Activated naive CD4-positive, alpha-beta T cell treated with anti-CD3 and anti-CD28 coated beads, Interleukin-2, amount 50 U/mL, for 72 hours (primary cell): ENCODE data around the gene DIS3L2. TPM values are rescaled to one million over a fixed set of nuclear protein-coding genes. Genes with fewer than 3 reads are reported as not detected.

Source experiments
- ATAC-seq, 2 donors: fragments of 150-1000 bp; cut with Tn5 transposase; 2 replicates each; pipeline ENCODE4 v1.10.0; 2021; ENCODE audit warnings: mild to moderate bottlenecking in 2 of 2, moderate library complexity in 2 of 2
- DNase-seq, 2 donors: peaks; one replicate each; pipeline ENCODE4 v3.0.0; 2021 to 2022; ENCODE audit warnings: low spot score in 2 of 2
- H3K27ac Mint-ChIP-seq, 2 donors: one replicate each; pipeline ENCODE4 v1.8.0; 2022; ENCODE audit warnings: mild to moderate bottlenecking in 2 of 2, mixed read lengths in 2 of 2
- H3K36me3 Mint-ChIP-seq, 2 donors: one replicate each; pipeline ENCODE4 v1.8.0; 2022; ENCODE audit warnings: mixed read lengths in 2 of 2
- H3K9me3 Mint-ChIP-seq, 2 donors: one replicate each; pipeline ENCODE4 v1.8.0; 2022; ENCODE audit warnings: mixed read lengths in 2 of 2
- total RNA-seq, 2 donors: library from RNA; stranded (reverse); gene quantifications; one replicate each; pipeline ENCODE4 v1.2.3, GENCODE V29; 2022

DIS3L2 gene
- total RNA-seq, 2 donors from 2014 or later = 19.9 to 44.0 TPM

DNA sequence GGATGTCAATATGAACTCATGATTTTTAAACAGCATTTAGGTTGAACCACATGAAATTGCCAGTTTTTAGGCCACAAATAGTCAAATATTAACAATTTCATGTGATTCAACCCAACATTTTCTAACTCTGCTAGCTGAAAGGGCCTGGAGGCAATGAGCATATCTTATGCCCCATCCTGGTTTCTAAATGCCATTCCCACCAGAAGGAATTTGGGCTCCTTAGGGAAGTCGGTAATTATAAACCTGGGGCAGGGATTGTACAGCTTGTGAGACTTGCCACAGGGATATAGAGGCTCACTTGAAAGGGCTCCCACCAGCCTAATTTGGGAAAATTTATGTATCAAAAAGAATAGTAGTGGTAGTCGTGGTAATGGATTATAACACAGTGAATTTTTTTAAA, 238.7 kb downstream of the DIS3L2 start:
- Mint-ChIP-seq H3K9me3 (no peaks in the 10 kb centered on the region), H3K27ac (no peak overlapping the region), H3K36me3 (no peaks in the 10 kb centered on the region)
- DNase-seq (no peak), ATAC-seq (no peak)

DNA sequence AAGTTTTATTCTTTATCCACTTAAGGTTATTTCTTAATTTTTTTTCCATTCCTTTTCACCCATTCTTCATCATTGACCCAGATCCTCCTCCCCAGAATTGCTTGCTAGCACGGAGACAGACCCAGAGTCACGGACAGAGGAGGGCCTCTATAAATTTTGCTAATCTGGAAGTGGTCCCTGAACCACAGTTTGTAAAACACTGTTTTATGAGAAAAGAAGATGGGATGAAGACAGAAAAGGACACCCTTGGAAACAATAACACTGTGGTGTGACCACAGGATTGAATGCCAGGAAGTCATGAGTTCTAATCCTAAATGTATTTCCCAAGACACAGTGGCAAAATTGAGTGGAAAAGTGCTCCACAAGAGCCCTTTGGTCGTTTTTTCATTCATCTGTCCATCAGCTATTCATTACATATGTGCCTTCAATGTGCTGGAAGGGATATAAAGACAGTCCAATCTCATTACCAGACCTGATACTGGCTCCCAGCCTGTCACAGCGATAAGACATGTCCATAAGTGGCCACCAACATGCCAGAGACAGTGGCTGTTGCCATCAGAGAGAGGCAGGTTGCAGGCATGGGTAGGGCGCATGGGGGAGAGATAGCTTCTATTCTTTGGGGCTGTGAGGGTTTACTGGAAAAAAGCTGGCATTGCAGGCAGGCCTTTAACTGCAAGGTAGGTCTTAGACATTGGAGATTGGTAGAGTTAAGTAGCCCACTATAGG, 241.8 kb downstream of the DIS3L2 start:
- Mint-ChIP-seq H3K9me3 (no peaks in the 10 kb centered on the region), H3K27ac (peak overlapping the region in 1 of 2 donors; percentile 4), H3K36me3 (no peaks in the 10 kb centered on the region)
- DNase-seq (no peak), ATAC-seq (no peak)

DNA sequence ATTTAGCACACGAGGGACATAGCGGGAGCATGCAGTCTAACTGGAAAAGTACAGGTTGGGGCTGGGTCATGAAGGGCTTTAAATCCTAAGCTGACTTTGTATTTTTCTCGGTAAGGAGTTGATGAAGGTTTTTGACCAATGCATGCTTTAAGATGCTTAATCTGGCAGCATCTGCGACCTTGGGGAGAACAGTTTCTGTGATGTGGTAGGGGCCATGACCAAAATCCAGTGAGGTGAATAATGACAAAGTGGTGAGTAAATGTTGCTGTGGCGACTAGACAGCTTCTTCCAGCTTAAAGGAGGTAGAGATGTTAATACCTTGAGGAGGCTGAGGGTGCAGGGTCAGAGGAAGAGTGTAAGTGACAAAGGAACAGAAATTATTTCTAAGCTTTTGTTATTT, 242.4 kb downstream of the DIS3L2 start:
- ATAC-seq (peak; percentile 54 to 61), DNase-seq (no peak)
- H3K27ac Mint-ChIP-seq = peak overlapping the region in 1 of 2 donors; percentile 4
- H3K36me3 Mint-ChIP-seq = no peaks in the 10 kb centered on the region
- H3K9me3 Mint-ChIP-seq = no peaks in the 10 kb centered on the region

DNA sequence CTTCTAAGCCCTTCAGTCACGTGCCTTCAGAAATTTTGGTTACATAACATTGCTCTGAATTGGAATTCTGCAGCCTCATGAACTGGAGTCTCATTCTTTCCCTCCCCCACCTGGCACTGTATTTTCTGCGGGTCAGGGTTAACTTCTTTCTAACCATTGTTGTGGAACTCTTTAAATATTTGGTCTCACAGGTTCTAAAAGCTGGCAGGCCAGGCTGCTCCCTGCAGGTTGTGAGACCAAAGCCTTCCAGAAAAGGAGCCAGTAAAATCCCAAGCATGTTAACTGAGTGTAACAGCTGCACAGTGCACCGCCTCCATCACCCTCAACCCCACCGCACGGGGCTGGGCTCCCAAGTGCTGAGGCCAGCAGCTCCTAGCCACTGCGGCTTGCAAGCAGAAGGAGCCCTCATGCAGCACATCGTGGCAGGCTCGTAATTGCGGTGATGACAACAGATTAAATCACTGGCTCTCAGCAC, 243.0 kb downstream of the DIS3L2 start:
- no peak for ATAC-seq
- no peak for DNase-seq
- H3K36me3 Mint-ChIP-seq = no peaks in the 10 kb centered on the region
- no peaks in the 10 kb centered on the region for H3K9me3 Mint-ChIP-seq
- H3K27ac Mint-ChIP-seq = no peak overlapping the region

DNA sequence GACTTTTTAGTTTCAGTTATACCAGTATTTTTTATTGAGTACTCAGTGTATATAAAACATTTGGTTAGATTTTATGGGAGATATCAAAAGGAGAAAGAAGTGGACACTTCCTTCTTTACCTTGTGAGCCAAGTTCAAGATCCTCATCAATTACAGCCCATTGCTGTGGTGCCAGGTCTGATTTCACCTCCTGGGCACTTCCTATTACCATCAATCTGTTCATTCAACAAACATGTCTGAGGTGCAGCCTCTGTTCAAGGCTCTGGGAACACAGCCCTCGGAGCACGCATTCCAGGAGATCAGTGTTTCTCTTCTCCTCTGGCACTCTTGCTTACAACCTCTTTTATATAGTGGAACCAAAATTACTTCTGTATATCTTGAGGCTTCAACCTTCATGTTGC, 245.7 kb downstream of the DIS3L2 start:
- Mint-ChIP-seq H3K27ac (no peak overlapping the region), H3K9me3 (no peaks in the 10 kb centered on the region), H3K36me3 (peaks cover 6% of the 10 kb centered on the region in 2 donors)
- DNase-seq = no peak
- ATAC-seq = no peak

DNA sequence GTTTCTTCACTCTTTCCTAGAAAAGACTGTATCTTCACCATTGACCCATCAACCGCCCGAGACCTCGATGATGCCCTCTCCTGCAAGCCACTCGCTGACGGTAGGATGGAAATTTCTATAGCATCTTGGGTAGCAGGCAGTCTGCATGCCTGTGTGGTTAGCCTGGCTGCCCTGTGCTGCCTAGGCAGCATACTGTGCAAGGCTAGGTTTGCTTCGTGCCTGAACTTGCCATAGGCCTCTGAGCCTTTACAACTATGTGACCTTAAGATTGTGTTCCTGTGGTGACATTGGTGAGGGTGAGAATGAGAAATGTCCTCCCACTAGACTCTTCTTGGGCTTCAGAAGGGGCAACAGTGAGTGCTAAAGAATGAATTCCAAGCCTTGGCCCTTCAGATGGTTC, 248.8 kb downstream of the DIS3L2 start:
- H3K27ac Mint-ChIP-seq = no peak overlapping the region
- no peak for DNase-seq
- no peaks in the 10 kb centered on the region for H3K9me3 Mint-ChIP-seq
- no peak for ATAC-seq
- H3K36me3 Mint-ChIP-seq = peaks cover 6% of the 10 kb centered on the region in 2 donors

DNA sequence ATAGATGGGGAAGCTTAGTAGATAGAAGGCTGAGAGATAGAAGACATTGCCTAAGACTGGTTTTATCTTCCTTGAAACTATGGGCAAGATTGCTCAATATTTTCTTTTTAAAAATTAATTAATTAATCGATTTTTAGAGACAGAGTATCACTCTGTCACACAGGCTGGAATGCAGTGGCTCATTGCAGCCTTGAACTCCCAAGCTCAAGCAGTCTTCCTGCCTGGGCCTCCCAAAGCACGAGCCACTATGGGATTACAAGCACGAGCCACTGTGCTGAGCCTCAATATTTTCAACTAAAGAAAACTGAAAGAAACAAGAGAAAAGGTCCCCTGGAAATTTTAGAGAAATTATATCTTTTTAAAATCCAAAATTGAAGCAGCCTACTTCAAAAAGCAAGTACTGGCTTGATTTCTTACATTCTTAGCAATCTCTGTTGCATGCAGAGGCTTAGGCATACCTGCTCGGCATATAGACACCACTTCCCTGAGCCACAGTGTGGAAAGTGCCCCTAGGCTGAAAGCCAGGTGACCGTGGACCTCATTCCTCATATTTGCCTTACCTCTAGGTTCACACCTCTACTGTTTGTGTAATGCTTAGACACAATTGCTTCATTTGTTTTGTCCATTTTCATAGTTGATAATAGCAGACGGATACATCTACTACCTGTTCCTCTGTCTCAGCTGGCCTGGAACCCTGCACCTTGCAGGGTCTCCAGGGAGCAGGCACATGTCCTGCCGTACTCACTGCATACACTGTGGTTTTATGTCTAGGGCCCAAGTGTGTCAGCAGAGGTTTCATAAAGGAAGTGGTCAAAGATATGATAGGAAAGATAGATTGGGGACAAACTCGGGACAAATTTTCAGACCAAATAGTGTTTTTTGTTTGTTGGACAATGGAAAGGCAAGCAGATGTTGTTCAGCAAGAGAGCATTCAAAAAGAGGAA, 250.5 kb downstream of the DIS3L2 start:
- DNase-seq (no peak), ATAC-seq (peak in 1 of 2 donors; percentile 37)
- peaks cover 6% of the 10 kb centered on the region in 2 donors for H3K36me3 Mint-ChIP-seq
- H3K9me3 Mint-ChIP-seq = no peaks in the 10 kb centered on the region
- H3K27ac Mint-ChIP-seq = no peak overlapping the region

DNA sequence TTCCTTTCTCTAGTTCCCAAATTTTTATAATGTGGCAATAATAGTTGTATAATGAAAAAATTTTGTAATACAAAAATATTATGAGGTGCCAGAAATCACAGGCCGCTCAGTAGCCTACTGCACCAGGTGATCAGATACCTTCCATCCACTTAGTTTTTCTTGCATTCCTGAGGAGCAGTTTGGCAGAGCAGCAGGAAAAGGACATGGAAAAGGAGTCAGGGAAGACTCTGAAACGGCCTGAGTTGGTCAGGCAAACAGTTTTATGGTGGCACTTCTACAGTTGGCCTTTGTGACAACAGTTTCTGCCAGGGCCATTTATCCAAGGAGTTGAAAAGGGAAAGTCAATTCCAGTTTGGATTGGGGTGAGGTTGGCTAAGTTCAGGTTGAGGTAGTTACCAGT, 251.7 kb downstream of the DIS3L2 start:
- DNase-seq = no peak
- H3K9me3 Mint-ChIP-seq = no peaks in the 10 kb centered on the region
- H3K36me3 Mint-ChIP-seq = peaks cover 6% of the 10 kb centered on the region in 2 donors
- H3K27ac Mint-ChIP-seq = no peak overlapping the region
- ATAC-seq = no peak

DNA sequence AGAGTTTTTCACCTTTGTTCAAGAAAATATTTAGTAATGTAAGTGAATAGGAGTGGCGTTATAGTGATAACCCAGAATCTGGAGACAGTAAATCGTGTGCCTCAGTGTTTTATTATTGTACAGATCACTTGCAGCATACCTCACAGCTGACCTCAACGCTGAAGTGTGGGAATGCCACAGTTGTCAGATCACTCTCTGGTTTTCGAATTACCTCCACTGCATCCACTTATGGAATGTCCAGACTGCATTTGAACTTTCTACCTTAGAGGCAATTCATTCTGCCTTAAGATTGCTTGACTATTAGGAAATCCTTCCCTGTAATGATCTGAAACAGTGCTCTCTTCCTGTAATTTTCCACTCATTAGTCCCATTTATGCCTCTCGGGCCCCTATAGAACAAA, 252.5 kb downstream of the DIS3L2 start:
- Mint-ChIP-seq H3K9me3 (no peaks in the 10 kb centered on the region), H3K27ac (no peak overlapping the region)

DNA sequence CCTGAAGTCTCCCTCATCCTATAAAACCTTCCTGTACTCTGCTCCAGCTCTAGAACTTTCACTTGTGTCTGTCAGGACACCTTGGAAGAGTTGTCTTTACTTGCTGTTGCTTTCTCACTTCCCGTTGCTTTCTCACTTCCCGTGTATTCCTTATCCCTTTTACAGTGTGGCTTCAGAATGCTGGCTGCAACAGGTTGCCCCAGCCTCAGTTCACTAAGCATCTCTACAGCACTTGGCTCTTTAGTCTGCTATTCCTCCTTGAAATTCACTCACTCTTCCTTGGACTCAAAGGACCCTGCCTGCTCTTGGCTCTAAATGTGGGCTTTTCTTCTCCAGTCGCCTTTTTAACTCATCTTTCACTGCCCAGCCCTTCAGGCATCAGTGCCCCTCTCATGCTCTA, 254.5 kb downstream of the DIS3L2 start:
- DNase-seq (no peak), ATAC-seq (no peak)
- Mint-ChIP-seq H3K9me3 (no peaks in the 10 kb centered on the region), H3K27ac (peak overlapping the region in 1 of 2 donors; percentile 28), H3K36me3 (no peaks in the 10 kb centered on the region)

More for the DNA sequence above, 252.5 kb downstream of the DIS3L2 start:
- DNase-seq = no peak
- H3K36me3 Mint-ChIP-seq = peaks cover 6% of the 10 kb centered on the region in 2 donors
- no peak for ATAC-seq

DNA sequence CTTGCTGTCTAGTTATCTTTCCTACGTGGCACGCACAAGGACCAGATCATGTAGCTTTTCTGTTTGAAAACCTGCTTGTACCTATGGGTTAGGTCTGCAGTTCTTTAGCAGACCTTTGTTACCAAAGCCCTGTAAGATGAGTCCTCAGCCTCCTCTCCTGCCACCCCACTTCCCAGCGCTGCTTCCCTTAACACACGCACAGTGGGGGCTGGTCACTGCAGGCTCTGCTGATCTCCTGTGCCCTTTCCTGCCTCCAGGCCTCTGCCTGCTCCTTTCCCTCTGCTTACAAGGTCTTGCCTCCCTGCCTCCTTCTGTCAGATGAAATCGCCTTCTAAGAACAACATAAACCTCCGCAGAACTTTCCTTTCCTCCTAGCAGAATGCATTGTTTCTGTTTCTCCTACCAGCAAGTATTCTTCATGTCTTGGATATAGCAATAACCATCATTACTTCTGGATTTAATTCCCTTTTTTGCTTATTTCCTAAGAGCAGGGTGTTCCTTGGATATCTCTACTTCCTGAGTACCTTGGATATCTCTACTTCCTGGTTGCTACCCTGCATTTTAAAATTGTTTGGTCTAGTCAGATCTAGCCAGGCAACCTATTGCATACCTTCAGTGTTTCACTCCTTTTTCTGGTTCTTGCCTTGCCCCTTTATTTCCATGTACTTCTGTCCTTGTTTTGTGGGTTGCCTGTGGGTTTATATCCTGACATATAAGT, 257.4 kb downstream of the DIS3L2 start:
- Mint-ChIP-seq H3K9me3 (no peaks in the 10 kb centered on the region), H3K36me3 (peaks cover 0 to 8% of the 10 kb centered on the region in 2 donors), H3K27ac (peak overlapping the region in 1 of 2 donors; percentile 65)
- DNase-seq = no peak
- ATAC-seq = no peak

DNA sequence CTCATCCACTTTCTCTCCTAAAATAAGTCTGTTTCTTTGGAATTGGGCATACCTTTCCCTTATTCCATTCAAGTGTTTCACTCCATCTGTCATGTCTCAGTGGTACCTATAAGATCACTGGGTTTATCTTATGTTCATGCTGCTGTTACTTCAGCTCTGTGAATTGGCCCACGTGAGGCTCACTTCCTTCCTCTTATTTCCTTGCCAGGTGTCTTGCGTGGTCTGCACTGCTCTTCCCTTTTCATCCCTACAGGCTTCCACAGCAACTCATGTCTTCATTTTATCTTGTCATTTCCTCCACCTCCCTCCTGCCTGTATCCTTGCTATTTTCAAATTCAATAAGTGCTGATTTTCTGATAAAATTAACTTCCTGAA, 258.0 kb downstream of the DIS3L2 start:
- Mint-ChIP-seq H3K27ac (peak overlapping the region in 1 of 2 donors; percentile 65), H3K36me3 (peaks cover 0 to 8% of the 10 kb centered on the region in 2 donors), H3K9me3 (no peaks in the 10 kb centered on the region)
- no peak for ATAC-seq
- DNase-seq = no peak

DNA sequence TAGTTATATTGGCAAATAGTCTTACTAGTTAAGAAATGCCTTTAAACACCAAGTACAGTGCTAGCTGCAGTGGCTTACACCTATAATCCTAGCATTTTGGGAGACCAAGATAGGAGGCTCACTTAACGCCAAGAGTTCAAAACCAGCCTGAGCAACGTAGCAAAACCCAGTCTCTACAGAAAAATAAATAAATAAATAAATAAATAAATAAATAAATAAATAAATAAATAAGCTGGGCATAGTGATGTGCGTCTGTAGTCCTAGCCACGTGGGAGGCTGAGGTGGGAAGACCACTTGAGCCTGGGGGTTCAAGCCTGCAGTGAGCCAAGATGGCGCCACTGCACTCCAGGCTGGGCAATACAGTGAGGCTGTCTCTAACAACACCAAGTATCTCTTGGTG, 258.4 kb downstream of the DIS3L2 start:
- Mint-ChIP-seq H3K9me3 (no peaks in the 10 kb centered on the region), H3K27ac (peak overlapping the region in 1 of 2 donors; percentile 65), H3K36me3 (peaks cover 0 to 8% of the 10 kb centered on the region in 2 donors)
- DNase-seq (no peak), ATAC-seq (no peak)

DNA sequence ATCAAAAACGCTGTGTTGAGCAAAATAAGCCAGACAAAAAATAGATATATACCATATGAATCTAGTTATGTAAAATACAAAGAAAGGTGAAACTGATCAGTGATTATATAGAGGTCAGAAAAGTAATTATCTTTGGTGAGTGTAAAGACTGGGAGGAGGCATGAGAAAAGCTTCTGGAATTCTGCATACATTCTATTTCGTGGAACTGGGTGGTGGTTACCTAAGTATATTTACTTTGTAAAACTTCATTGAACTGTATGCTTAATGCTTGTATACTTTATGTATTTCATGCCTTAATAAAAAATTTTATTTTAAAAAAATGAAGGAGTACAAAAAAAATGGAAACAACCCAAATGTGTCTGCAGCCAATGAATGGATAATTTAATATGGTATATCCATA, 263.9 kb downstream of the DIS3L2 start:
- DNase-seq (no peak), ATAC-seq (no peak)
- H3K9me3 Mint-ChIP-seq = no peaks in the 10 kb centered on the region
- peaks cover 0 to 8% of the 10 kb centered on the region in 2 donors for H3K36me3 Mint-ChIP-seq
- H3K27ac Mint-ChIP-seq = no peak overlapping the region

DNA sequence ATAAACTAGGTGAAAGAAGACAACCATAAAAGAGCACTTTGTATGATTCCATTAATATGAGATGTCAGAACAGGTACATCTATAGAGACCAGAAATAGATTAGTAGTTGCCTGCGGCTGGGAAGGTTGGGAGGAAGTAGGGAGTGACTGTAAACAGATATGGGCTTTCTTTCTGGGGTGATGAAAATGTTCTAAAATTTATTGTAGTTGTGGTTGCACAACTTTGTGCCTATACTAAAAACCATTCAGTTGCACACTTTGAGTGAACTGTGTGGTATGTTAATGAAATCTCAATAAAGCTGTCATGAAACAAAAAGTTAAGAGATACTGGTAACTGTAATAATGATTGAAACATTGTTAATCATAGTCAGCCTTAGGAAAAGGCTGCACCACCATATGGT, 264.4 kb downstream of the DIS3L2 start:
- no peak overlapping the region for H3K27ac Mint-ChIP-seq
- H3K9me3 Mint-ChIP-seq = no peaks in the 10 kb centered on the region
- H3K36me3 Mint-ChIP-seq = peaks cover 0 to 8% of the 10 kb centered on the region in 2 donors
- no peak for DNase-seq
- no peak for ATAC-seq

DNA sequence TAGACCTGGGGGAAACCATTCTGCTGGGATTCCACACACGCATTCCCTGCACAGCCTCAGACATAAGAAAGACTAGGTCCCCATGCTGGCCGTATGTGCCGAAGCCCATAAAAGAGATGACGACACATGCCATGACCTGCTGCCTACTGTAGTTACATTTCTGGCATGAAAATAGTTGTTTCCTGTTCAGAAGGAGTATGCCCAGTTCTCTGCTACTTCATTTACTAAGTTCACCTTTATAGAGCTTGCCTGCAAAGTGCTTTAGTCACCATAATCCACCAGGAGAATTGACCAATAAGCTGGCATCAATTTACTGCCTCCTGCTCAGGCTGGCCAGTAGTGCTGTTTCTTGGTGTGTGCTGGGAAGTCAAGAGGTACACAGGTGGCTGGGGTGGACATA, 266.8 kb downstream of the DIS3L2 start:
- DNase-seq (no peak), ATAC-seq (no peak)
- Mint-ChIP-seq H3K36me3 (no peaks in the 10 kb centered on the region), H3K9me3 (no peaks in the 10 kb centered on the region), H3K27ac (no peak overlapping the region)
